ENCODE measurements around the gene CHMP4A.

DNA sequence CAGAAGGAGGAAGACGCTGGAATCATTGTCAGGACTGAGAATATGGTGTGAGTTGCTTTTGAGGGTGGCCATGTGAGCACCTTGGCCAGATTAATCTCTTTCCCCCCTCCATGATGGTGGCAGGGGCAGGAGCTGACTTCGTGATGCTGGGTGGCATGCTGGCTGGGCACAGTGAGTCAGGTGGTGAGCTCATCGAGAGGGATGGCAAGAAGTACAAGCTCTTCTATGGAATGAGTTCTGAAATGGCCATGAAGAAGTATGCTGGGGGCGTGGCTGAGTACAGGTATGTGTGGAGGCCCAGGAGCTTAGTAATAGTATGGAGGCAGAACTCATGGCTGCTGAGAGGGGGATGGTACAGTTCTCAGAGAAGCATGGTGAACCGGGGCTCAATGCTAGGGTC is 24.8 kb upstream of the CHMP4A start:
- TF ChIP-seq, protein P1, sequence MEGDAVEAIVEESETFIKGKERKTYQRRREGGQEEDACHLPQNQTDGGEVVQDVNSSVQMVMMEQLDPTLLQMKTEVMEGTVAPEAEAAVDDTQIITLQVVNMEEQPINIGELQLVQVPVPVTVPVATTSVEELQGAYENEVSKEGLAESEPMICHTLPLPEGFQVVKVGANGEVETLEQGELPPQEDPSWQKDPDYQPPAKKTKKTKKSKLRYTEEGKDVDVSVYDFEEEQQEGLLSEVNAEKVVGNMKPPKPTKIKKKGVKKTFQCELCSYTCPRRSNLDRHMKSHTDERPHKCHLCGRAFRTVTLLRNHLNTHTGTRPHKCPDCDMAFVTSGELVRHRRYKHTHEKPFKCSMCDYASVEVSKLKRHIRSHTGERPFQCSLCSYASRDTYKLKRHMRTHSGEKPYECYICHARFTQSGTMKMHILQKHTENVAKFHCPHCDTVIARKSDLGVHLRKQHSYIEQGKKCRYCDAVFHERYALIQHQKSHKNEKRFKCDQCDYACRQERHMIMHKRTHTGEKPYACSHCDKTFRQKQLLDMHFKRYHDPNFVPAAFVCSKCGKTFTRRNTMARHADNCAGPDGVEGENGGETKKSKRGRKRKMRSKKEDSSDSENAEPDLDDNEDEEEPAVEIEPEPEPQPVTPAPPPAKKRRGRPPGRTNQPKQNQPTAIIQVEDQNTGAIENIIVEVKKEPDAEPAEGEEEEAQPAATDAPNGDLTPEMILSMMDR (conservative IDR thresholded peaks at IDR 0.05), result no peak
- TF ChIP-seq EZH2 (IDR thresholded peaks at IDR 0.05; ENCODE audit: low read depth), result no peak
